SU-DHL-6 (cell line): ENCODE results near the gene SCAPER.

Experiments used
- H2AFZ ChIP-seq: fragments of 200-600 bp; sonication (generic); 2 replicates; pipeline ENCODE4 v1.6.1; 2014; ENCODE audit warnings: low read depth, mild to moderate bottlenecking, moderate library complexity, mixed read lengths, antibody characterized with exemption, low read length; ENCODE audit not compliant: severe bottlenecking
- H3F3A ChIP-seq: fragments of 200-600 bp; shearing (Covaris generic); 2 replicates; pipeline ENCODE4 v1.6.0; 2016; ENCODE audit warnings: antibody characterized with exemption, mild to moderate bottlenecking; ENCODE audit not compliant: insufficient read depth
- H3K27ac ChIP-seq: fragments of 200-600 bp; sonication (generic); 2 replicates; pipeline ENCODE4 v1.5.1; 2016; ENCODE audit warnings: low read depth, mild to moderate bottlenecking, low read length, moderate library complexity, mixed read lengths
- H3K27me3 ChIP-seq: fragments of 200-600 bp; sonication (generic), shearing (Covaris generic); 2 replicates; pipeline ENCODE4 v1.6.0; 2014; ENCODE audit warnings: mild to moderate bottlenecking, low read length
- H3K36me3 ChIP-seq: fragments of 200-600 bp; sonication (generic); 2 replicates; pipeline ENCODE4 v1.6.1; 2014; ENCODE audit warnings: mild to moderate bottlenecking, low read length, mixed read lengths
- H3K4me2 ChIP-seq: fragments of 300-600, 200-600 bp; shearing (Covaris generic), sonication (generic); 2 replicates; pipeline ENCODE4 v1.6.0; 2014; ENCODE audit warnings: low read length, low read depth, mild to moderate bottlenecking; ENCODE audit not compliant: poor library complexity, severe bottlenecking
- H3K4me3 ChIP-seq: fragments of 200-600 bp; sonication (generic); 2 replicates; pipeline ENCODE4 v1.5.1; 2014; ENCODE audit warnings: antibody characterized with exemption, low read length, mild to moderate bottlenecking, mixed read lengths; ENCODE audit not compliant: insufficient read depth, poor library complexity, severe bottlenecking
- H3K79me2 ChIP-seq: fragments of 200-600 bp; sonication (generic); 2 replicates; pipeline ENCODE4 v1.6.1; 2014; ENCODE audit warnings: mild to moderate bottlenecking, low read length, moderate library complexity; ENCODE audit not compliant: insufficient read depth
- H3K9ac ChIP-seq: fragments of 200-600 bp; sonication (generic); 2 replicates; pipeline ENCODE4 v1.7.0; 2014; ENCODE audit warnings: mild to moderate bottlenecking, low read length
- H3K9me2 ChIP-seq: fragments of 200-600 bp; sonication (generic); replicated peaks from 2 replicates; pipeline ENCODE4 v1.6.1; 2014; ENCODE audit warnings: low read length; ENCODE audit not compliant: insufficient read depth
- H3K9me3 ChIP-seq: fragments of 200-600 bp; sonication (generic); 2 replicates; pipeline ENCODE4 v1.6.1; 2014; ENCODE audit warnings: low read length, mixed read lengths; ENCODE audit not compliant: insufficient read depth
- H4K20me1 ChIP-seq: fragments of 200-600 bp; sonication (generic); 2 replicates; pipeline ENCODE4 v1.6.1; 2014; ENCODE audit warnings: low read depth, mild to moderate bottlenecking, antibody characterized with exemption, low read length, moderate library complexity, mixed read lengths
- EZH2phosphoT487 ChIP-seq: fragments of 200-600 bp; sonication (generic), shearing (Covaris generic); conservative IDR thresholded peaks from 2 replicates; pipeline ENCODE4 v1.6.1; 2018; ENCODE audit warnings: mild to moderate bottlenecking, antibody characterized with exemption, low read length, moderate library complexity, mixed read lengths
- TF ChIP-seq, protein P1 (sequence below): fragments of 200-600 bp; sonication (generic); IDR thresholded peaks from one replicate; pipeline ENCODE4 v1.5.1; 2017; ENCODE audit warnings: antibody characterized with exemption, mild to moderate bottlenecking, low read length, moderate library complexity; ENCODE audit not compliant: insufficient read depth, poor library complexity, severe bottlenecking

The SCAPER gene

DNA sequence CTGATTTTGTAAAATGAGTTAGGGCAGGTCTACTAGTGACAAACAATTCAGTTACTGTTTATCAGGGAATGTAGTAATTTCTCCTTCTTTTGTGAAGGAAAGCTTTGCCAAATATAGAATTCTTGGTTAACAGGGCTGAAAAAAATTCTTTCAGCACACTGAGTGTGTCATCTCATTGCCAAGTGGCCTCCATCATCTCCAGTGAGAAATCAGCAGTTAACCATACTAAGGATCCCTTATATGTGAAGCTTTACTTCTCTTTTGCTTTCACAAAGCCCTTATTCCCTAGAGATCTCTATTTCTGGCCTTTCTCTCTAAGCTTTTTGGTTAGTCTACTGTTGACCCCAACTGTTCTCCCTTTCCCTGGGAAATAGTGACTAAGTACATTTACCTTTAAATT, 269.1 kb downstream of the SCAPER start:
- no peaks in the 10 kb centered on the region for H3F3A ChIP-seq
- peaks cover 10% of the 10 kb centered on the region; the same call in 1 of the 2 replicates for H3K9me3 ChIP-seq
- H4K20me1 ChIP-seq: no peaks in the 10 kb centered on the region
- TF ChIP-seq, protein P1, sequence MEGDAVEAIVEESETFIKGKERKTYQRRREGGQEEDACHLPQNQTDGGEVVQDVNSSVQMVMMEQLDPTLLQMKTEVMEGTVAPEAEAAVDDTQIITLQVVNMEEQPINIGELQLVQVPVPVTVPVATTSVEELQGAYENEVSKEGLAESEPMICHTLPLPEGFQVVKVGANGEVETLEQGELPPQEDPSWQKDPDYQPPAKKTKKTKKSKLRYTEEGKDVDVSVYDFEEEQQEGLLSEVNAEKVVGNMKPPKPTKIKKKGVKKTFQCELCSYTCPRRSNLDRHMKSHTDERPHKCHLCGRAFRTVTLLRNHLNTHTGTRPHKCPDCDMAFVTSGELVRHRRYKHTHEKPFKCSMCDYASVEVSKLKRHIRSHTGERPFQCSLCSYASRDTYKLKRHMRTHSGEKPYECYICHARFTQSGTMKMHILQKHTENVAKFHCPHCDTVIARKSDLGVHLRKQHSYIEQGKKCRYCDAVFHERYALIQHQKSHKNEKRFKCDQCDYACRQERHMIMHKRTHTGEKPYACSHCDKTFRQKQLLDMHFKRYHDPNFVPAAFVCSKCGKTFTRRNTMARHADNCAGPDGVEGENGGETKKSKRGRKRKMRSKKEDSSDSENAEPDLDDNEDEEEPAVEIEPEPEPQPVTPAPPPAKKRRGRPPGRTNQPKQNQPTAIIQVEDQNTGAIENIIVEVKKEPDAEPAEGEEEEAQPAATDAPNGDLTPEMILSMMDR: no peak
- no peak for TF ChIP-seq EZH2phosphoT487
- no peak overlapping the region for H3K27ac ChIP-seq
- H3K9ac ChIP-seq: no peak overlapping the region
- no peaks in the 10 kb centered on the region for H3K36me3 ChIP-seq
- H3K9me2 ChIP-seq: no peaks in the 10 kb centered on the region
- no peaks in the 10 kb centered on the region for H3K79me2 ChIP-seq
- no peak overlapping the region for H3K4me3 ChIP-seq
- H3K4me2 ChIP-seq: no peak overlapping the region
- H3K27me3 ChIP-seq: no peaks in the 10 kb centered on the region
- H2AFZ ChIP-seq: no peak overlapping the region

DNA sequence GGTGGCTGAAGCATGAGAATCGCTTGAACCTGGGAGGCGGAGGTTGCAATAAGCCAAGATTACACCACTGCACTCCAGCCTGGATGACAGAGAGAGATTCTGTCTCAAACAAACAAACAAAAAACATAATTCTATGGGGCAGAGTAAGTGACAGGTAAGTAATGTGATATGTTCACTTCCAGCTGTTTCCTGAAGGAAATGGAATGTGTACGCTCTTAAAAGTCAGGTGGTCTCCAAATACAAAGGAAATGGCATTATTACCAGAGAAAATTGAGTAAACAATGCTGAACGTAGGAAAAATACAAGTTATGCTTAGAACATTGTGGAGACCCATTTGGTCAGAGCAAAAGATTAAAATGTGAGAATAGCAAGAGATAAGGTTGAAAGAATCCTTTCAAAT, 278.5 kb downstream of the SCAPER start:
- Histone ChIP-seq H3K4me2 (no peak overlapping the region), H3K9me3 (no peaks in the 10 kb centered on the region), H3K36me3 (no peaks in the 10 kb centered on the region), H3K27me3 (no peaks in the 10 kb centered on the region), H2AFZ (no peak overlapping the region), H3K79me2 (no peaks in the 10 kb centered on the region), H4K20me1 (no peaks in the 10 kb centered on the region), H3K4me3 (no peak overlapping the region), H3K9me2 (no peaks in the 10 kb centered on the region), H3K27ac (no peak overlapping the region), H3K9ac (no peak overlapping the region), H3F3A (no peaks in the 10 kb centered on the region)
- TF ChIP-seq EZH2phosphoT487: no peak
- TF ChIP-seq, protein P1: no peak

DNA sequence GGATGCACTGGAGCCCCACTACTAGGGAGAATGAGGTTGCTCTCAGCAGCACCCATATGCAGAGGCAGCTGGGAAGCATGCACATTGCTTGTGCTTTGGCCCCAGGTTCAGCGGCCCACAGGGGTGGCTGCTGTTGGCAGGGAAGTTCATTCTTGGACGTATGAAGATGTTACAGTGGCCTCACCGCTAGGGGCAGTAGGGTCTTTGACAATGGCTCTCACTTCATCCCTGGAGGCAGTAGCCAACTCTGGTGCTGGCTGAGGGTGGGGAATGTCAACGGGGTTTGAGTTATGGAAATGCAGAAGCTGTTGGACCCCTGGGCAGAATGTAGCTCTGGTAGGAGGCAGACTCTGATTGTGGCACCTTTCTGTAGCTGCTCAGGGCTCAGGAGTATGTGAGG, 279.9 kb downstream of the SCAPER start:
- Histone ChIP-seq H3K4me2 (no peak overlapping the region), H3K79me2 (no peaks in the 10 kb centered on the region), H3K4me3 (no peak overlapping the region), H2AFZ (no peak overlapping the region), H3F3A (no peaks in the 10 kb centered on the region), H3K36me3 (no peaks in the 10 kb centered on the region), H3K9ac (no peak overlapping the region), H3K9me2 (no peaks in the 10 kb centered on the region), H3K27ac (no peak overlapping the region), H3K9me3 (no peaks in the 10 kb centered on the region), H4K20me1 (no peaks in the 10 kb centered on the region), H3K27me3 (no peaks in the 10 kb centered on the region)
- TF ChIP-seq EZH2phosphoT487: no peak
- TF ChIP-seq, protein P1: no peak

DNA sequence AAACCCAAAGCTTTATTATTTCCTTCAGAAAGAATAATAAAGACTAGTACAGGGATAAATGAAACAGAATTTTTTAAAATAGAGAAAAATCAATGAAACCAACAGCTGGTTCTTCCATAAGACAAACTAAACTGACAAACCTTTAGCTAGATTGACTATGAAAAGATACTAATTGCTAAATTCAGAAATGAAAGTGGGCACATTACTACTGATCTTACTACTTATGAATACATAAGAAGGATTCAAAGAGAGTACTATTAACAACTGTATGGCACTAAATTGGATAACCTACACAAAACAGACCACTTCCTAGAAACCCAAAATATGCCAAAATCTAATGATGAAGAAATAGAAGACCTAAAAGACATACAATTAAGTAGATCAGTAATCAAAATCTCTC, 290.4 kb downstream of the SCAPER start:
- Histone ChIP-seq H3K79me2 (no peaks in the 10 kb centered on the region), H3K36me3 (no peaks in the 10 kb centered on the region), H2AFZ (no peak overlapping the region), H3K4me2 (no peak overlapping the region), H3K9ac (no peak overlapping the region), H3F3A (no peaks in the 10 kb centered on the region), H3K9me3 (no peaks in the 10 kb centered on the region), H3K4me3 (no peak overlapping the region), H4K20me1 (no peaks in the 10 kb centered on the region), H3K27me3 (no peaks in the 10 kb centered on the region), H3K9me2 (no peaks in the 10 kb centered on the region), H3K27ac (no peak overlapping the region)
- TF ChIP-seq, protein P1: no peak
- TF ChIP-seq EZH2phosphoT487: no peak
